Trophoblast cell (in vitro differentiated cells and primary cell): ENCODE measurements around the gene NOSIP.

Source experiments
- DNase-seq, 2 donors: peaks; one replicate each; pipeline ENCODE4 v3.0.0-alpha.2; 2016
- H2AFZ ChIP-seq: 2 replicates; pipeline ENCODE4 v1.6.1; 2013; ENCODE audit warnings: low read length, moderate library complexity, mild to moderate bottlenecking; ENCODE audit not compliant: insufficient read depth, poor library complexity
- H2AK5ac ChIP-seq: 2 replicates; pipeline ENCODE4 v1.6.1; 2013; ENCODE audit warnings: mild to moderate bottlenecking, low read length
- H2BK120ac ChIP-seq: 2 replicates; pipeline ENCODE4 v1.6.1; 2013; ENCODE audit warnings: low read length, mild to moderate bottlenecking, moderate library complexity; ENCODE audit not compliant: insufficient read depth, poor library complexity
- H2BK12ac ChIP-seq: 2 replicates; pipeline ENCODE4 v1.6.1; 2013; ENCODE audit warnings: mild to moderate bottlenecking, low read length, moderate library complexity
- H2BK5ac ChIP-seq: 2 replicates; pipeline ENCODE4 v1.6.1; 2013; ENCODE audit warnings: low read length, low read depth, moderate library complexity, mild to moderate bottlenecking; ENCODE audit not compliant: poor library complexity
- H3K14ac ChIP-seq: 2 replicates; pipeline ENCODE4 v1.6.1; 2013; ENCODE audit warnings: mild to moderate bottlenecking, low read length
- H3K18ac ChIP-seq: 2 replicates; pipeline ENCODE4 v1.6.1; 2013; ENCODE audit warnings: mild to moderate bottlenecking, low read length
- H3K23ac ChIP-seq: 2 replicates; pipeline ENCODE4 v1.6.1; 2013; ENCODE audit warnings: low read length
- H3K27ac ChIP-seq: 2 replicates; pipeline ENCODE4 v1.5.1; 2013; ENCODE audit warnings: low read depth, mild to moderate bottlenecking, inconsistent platforms, low read length, moderate library complexity
- H3K27me3 ChIP-seq: 2 replicates; pipeline ENCODE4 v1.6.1; 2013; ENCODE audit warnings: inconsistent platforms, mild to moderate bottlenecking, low read length, moderate library complexity; ENCODE audit not compliant: insufficient read depth
- H3K36me3 ChIP-seq, 2 experiments: 1 replicate in 1 of 2; 2 replicates in 1 of 2; pipeline ENCODE4 v1.6.1; 2013; ENCODE audit warnings: low read length in 2 of 2, mild to moderate bottlenecking in 2 of 2, moderate library complexity in 1 of 2; ENCODE audit not compliant: insufficient read depth in 2 of 2, control insufficient read depth in 1 of 2
- H3K4ac ChIP-seq: 2 replicates; pipeline ENCODE4 v1.6.1; 2013; ENCODE audit warnings: low read depth, mild to moderate bottlenecking, low read length, moderate library complexity
- H3K4me1 ChIP-seq, 2 experiments: 1 replicate in 1 of 2; 2 replicates in 1 of 2; pipeline ENCODE4 v1.6.1; 2013; ENCODE audit warnings: low read length in 2 of 2, mild to moderate bottlenecking in 2 of 2, moderate library complexity in 1 of 2; ENCODE audit not compliant: insufficient read depth in 2 of 2, control insufficient read depth in 1 of 2
- H3K4me2 ChIP-seq: 2 replicates; pipeline ENCODE4 v1.6.1; 2013; ENCODE audit warnings: inconsistent platforms, mild to moderate bottlenecking, low read length, moderate library complexity
- H3K4me3 ChIP-seq: 2 replicates; pipeline ENCODE4 v1.5.1; 2013; ENCODE audit warnings: mild to moderate bottlenecking, low read depth, low read length, inconsistent platforms
- H3K79me1 ChIP-seq: one replicate; pipeline ENCODE4 v1.6.1; 2013; ENCODE audit warnings: low read length
- H3K79me2 ChIP-seq: 2 replicates; pipeline ENCODE4 v1.6.1; 2013; ENCODE audit warnings: low read length, mild to moderate bottlenecking; ENCODE audit not compliant: control insufficient read depth, insufficient read depth, poor library complexity
- H3K9ac ChIP-seq: 2 replicates; pipeline ENCODE4 v1.6.1; 2013; ENCODE audit warnings: mild to moderate bottlenecking, low read length
- H3K9me3 ChIP-seq: 2 replicates; pipeline ENCODE4 v1.6.1; 2013; ENCODE audit warnings: low read depth, mild to moderate bottlenecking, control low read depth, inconsistent platforms, low read length; ENCODE audit not compliant: insufficient read depth
- H4K12ac ChIP-seq: 2 replicates; pipeline ENCODE4 v1.6.1; 2013; ENCODE audit warnings: low read depth, mild to moderate bottlenecking, low read length, moderate library complexity
- H4K8ac ChIP-seq: 2 replicates; pipeline ENCODE4 v1.6.1; 2013; ENCODE audit warnings: low read depth, mild to moderate bottlenecking, low read length, moderate library complexity
- H4K91ac ChIP-seq: one replicate; pipeline ENCODE4 v1.6.1; 2013; ENCODE audit warnings: low read depth, mild to moderate bottlenecking, low read length, moderate library complexity
- WGBS: extraction: QIAGEN DNeasy Blood & Tissue Kit; methylation state at CpG from one replicate; pipeline ENCODE4 v1.1.7; 2013; ENCODE audit warnings: missing lambda C conversion rate; ENCODE audit not compliant: insufficient read length, insufficient coverage; ENCODE audit errors: extremely low coverage; 5-methylcytosine and 5-hydroxymethylcytosine counted together

Gene NOSIP

DNA sequence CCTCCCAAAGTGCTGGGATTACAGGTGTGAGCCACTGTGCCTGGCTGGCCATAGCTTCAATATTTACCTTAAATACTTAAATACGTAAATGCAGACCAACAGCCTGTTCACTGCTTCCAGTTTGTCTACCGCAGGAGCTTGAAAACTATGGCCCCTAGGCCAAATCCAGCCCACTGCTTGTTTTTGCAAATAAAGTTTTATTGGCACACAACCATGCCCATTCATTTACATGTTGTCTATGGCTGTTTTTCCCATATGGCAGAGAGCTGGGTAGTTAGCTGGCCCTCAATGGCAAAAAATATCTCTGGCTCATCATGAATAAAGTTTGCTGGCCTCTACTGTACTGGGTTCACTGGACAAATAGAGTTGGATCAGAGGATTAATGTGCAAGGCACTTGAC lies 22.4 kb upstream of the NOSIP start:
- H3K36me3 ChIP-seq = peaks cover 77 to 79% of the 10 kb centered on the region in 2 experiments
- DNase-seq = no peak
- no peak overlapping the region for H2AK5ac ChIP-seq
- no peaks in the 10 kb centered on the region for H3K9me3 ChIP-seq
- H2BK12ac ChIP-seq = no peak overlapping the region
- no CpG with 5 or more reads among the region's 2 CpGs for WGBS
- no peak overlapping the region for H2BK120ac ChIP-seq
- H4K12ac ChIP-seq = no peak overlapping the region
- H3K79me2 ChIP-seq = peaks cover 2% of the 10 kb centered on the region
- H3K27me3 ChIP-seq = no peaks in the 10 kb centered on the region
- H3K4me3 ChIP-seq = no peak overlapping the region
- H3K23ac ChIP-seq = no peak overlapping the region
- no peak overlapping the region for H2BK5ac ChIP-seq
- H3K4ac ChIP-seq = no peak overlapping the region
- H4K8ac ChIP-seq = no peak overlapping the region
- H2AFZ ChIP-seq = no peak overlapping the region
- H3K79me1 ChIP-seq = no peaks in the 10 kb centered on the region
- no peak overlapping the region for H3K9ac ChIP-seq
- H3K4me2 ChIP-seq = no peak overlapping the region
- no peaks in the 10 kb centered on the region for H3K4me1 ChIP-seq
- no peak overlapping the region for H3K18ac ChIP-seq
- no peak overlapping the region for H3K14ac ChIP-seq
- no peak overlapping the region for H4K91ac ChIP-seq
- H3K27ac ChIP-seq = no peak overlapping the region

DNA sequence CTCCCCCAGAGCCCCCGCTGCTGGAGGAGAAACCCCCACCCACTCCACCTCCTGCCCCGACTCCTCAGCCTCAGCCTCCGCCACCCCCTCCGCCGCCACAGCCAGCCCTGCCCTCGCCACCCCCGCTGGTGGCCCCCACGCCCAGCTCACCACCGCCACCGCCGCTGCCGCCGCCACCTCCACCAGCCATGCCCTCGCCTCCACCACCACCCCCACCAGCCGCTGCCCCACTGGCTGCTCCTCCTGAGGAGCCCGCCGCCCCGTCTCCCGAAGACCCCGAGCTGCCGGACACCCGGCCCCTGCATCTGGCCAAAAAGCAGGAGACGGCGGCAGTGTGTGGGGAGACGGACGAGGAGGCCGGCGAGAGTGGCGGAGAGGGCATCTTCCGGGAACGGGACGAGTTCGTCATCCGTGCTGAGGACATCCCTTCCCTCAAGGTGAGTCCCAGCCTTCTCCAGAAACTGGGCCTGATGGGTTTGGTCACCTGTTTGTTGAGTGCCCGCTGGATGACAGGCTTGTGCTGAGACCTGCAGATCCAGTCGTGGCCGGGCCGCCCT lies 21.2 kb upstream of the NOSIP start:
- Histone ChIP-seq H3K27me3 (no peaks in the 10 kb centered on the region), H2AK5ac (no peak overlapping the region), H3K18ac (no peak overlapping the region), H3K79me2 (peaks cover 2% of the 10 kb centered on the region), H4K12ac (no peak overlapping the region), H3K23ac (no peak overlapping the region), H3K79me1 (no peaks in the 10 kb centered on the region), H2BK120ac (no peak overlapping the region), H3K27ac (no peak overlapping the region), H3K4me3 (no peak overlapping the region), H3K36me3 (peaks cover 81 to 83% of the 10 kb centered on the region in 2 experiments), H3K4me1 (no peaks in the 10 kb centered on the region), H2BK5ac (no peak overlapping the region), H4K91ac (no peak overlapping the region), H2BK12ac (no peak overlapping the region), H4K8ac (no peak overlapping the region), H3K9ac (no peak overlapping the region), H3K9me3 (no peaks in the 10 kb centered on the region), H2AFZ (no peak overlapping the region), H3K4me2 (no peak overlapping the region), H3K4ac (no peak overlapping the region), H3K14ac (no peak overlapping the region)
- WGBS = no CpG with 5 or more reads among the region's 38 CpGs
- no peak for DNase-seq

DNA sequence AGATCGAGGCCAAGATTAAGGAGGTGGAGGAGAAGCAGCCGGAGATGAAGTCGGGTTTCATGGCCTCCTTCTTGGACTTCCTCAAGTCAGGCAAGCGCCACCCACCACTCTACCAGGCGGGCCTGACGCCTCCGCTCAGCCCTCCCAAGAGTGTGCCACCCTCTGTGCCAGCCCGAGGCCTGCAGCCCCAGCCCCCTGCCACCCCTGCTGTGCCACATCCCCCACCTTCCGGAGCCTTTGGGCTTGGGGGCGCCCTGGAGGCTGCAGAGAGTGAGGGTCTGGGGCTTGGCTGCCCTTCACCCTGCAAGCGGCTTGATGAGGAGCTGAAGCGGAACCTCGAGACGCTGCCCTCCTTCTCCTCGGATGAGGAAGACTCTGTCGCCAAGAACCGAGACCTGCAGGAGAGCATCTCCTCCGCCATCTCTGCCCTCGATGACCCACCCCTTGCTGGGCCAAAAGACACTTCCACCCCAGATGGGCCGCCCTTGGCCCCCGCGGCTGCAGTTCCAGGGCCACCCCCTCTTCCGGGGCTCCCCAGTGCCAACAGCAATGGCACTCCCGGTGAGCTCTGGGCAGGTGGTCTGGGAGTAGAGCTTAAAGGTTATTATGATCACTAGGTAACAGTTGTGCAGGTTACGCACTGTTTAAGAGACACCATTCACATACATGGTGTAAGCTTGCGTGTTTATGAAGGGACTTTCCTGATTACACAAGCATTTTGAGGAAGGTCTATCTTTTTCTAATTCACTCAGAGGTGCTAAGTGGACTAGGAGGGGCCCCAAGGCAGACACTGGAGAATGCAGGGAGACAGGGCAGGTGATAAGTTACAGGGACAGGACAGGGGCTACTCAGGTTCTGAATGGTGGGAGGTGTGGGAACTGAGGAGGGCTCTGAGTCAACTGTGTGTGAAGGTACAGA lies 19.3 kb upstream of the NOSIP start:
- Histone ChIP-seq H3K79me2 (no peaks in the 10 kb centered on the region), H2BK120ac (no peak overlapping the region), H3K79me1 (no peaks in the 10 kb centered on the region), H2BK12ac (no peak overlapping the region), H2AK5ac (no peak overlapping the region), H3K9me3 (no peaks in the 10 kb centered on the region), H2BK5ac (no peak overlapping the region), H3K9ac (no peak overlapping the region), H3K27me3 (no peaks in the 10 kb centered on the region), H3K4ac (peak overlapping the region; percentile 20), H4K12ac (no peak overlapping the region), H3K27ac (no peak overlapping the region), H2AFZ (no peak overlapping the region), H4K8ac (no peak overlapping the region), H3K36me3 (peaks cover 85 to 87% of the 10 kb centered on the region in 2 experiments), H3K18ac (no peak overlapping the region), H3K4me2 (no peak overlapping the region), H4K91ac (no peak overlapping the region), H3K4me1 (no peaks in the 10 kb centered on the region), H3K14ac (no peak overlapping the region), H3K4me3 (no peak overlapping the region), H3K23ac (no peak overlapping the region)
- no CpG with 5 or more reads among the region's 26 CpGs for WGBS
- no peak for DNase-seq

DNA sequence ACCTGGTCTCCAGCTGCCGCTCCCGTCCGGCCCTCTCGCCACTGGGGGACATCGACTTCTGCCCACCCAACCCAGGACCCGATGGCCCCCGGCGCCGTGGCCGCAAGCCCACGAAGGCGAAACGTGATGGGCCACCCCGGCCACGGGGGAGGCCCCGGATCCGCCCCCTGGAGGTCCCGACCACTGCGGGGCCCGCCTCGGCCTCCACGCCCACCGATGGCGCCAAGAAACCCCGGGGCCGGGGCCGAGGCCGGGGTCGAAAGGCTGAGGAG lies 17.3 kb upstream of the NOSIP start:
- Histone ChIP-seq H3K4me1 (peaks cover 0 to 3% of the 10 kb centered on the region in 2 experiments), H3K14ac (no peak overlapping the region), H3K79me1 (no peaks in the 10 kb centered on the region), H4K8ac (no peak overlapping the region), H3K27me3 (no peaks in the 10 kb centered on the region), H3K4me2 (no peak overlapping the region), H2BK120ac (no peak overlapping the region), H3K4me3 (no peak overlapping the region), H3K79me2 (no peaks in the 10 kb centered on the region), H3K27ac (no peak overlapping the region), H4K12ac (no peak overlapping the region), H3K4ac (peak overlapping the region; percentile 36), H3K9ac (no peak overlapping the region), H2BK12ac (no peak overlapping the region), H2AFZ (no peak overlapping the region), H3K18ac (no peak overlapping the region), H2AK5ac (no peak overlapping the region), H2BK5ac (no peak overlapping the region), H3K9me3 (no peaks in the 10 kb centered on the region), H3K23ac (no peak overlapping the region), H4K91ac (no peak overlapping the region), H3K36me3 (peaks cover 76 to 78% of the 10 kb centered on the region in 2 experiments)
- no CpG with 5 or more reads among the region's 29 CpGs for WGBS
- no peak for DNase-seq
